Peyer's patch (tissue), 4 donors: ENCODE data around the gene TACR3.
"Not testable (repeated sequence)": the region's sequence is repeated elsewhere in the genome, so short reads cannot be mapped to it uniquely, and the experiment has no call there.

Experiments
- CTCF ChIP-seq, 6 experiments: fragments of 450-650 bp in 4 of 6; fragments of 200-600 bp in 2 of 6; sonication (generic) in 1 of 6; IDR thresholded peaks; one replicate each; pipeline ENCODE4 v1.5.1; 2017 to 2019; ENCODE audit warnings: antibody characterized with exemption in 6 of 6, mild to moderate bottlenecking in 3 of 6, moderate library complexity in 1 of 6
- POLR2A ChIP-seq, 2 donors: fragments of 450-650 bp; IDR thresholded peaks; one replicate each; pipeline ENCODE4 v1.5.1; 2017; ENCODE audit warnings: antibody characterized with exemption in 2 of 2, mild to moderate bottlenecking in 2 of 2, moderate library complexity in 2 of 2

- TF ChIP-seq POLR2A, CTCF (IDR thresholded peaks at IDR 0.05): not testable (repeated sequence)
Measured at GRCh38 chr4:103559178-103559577, 160.6 kb downstream of the TACR3 start.
